Lower leg skin (tissue), 4 donors: ENCODE results near the gene PIF1. TPM values are rescaled to one million over a fixed set of nuclear protein-coding genes. Genes with fewer than 3 reads are reported as not detected.
A peak's percentile ranks its signal among the peaks of the same experiment; 100 is the strongest.

ENCODE experiments used
- DNase-seq, 2 donors: peaks; one replicate each; pipeline ENCODE4 v3.0.0-alpha.2; 2019; ENCODE audit warnings: low spot score in 2 of 2
- H3K4me3 ChIP-seq: fragments of 200-600 bp; sonication (generic); 2 replicates; pipeline ENCODE4 v1.5.1; 2017; ENCODE audit warnings: mild to moderate bottlenecking, low read depth; ENCODE audit not compliant: poor library complexity, severe bottlenecking
- POLR2A ChIP-seq, 2 donors: fragments of 450-650 bp; IDR thresholded peaks; one replicate each; pipeline ENCODE4 v1.6.1; 2016 to 2017; ENCODE audit warnings: antibody characterized with exemption in 2 of 2, mild to moderate bottlenecking in 1 of 2, moderate library complexity in 1 of 2
- WGBS, 2 donors: methylation state at CpG; one replicate each; pipeline ENCODE4 v1.1.5; 2018; 5-methylcytosine and 5-hydroxymethylcytosine counted together
- intact Hi-C: fragments of 100-400 bp; cut with DNase I; formaldehyde crosslinking; loops from one replicate; pipeline ENCODE4 v1.15.0; 2023; ENCODE audit warnings: low total_unique reads
- total RNA-seq, 4 donors: library from RNA; depleted of rRNA; stranded (reverse); fragments of >200 nt; gene quantifications; one replicate each; pipeline ENCODE4 v1.1.0, GENCODE V29; 2016
- TF ChIP-seq, protein P1 (sequence below), 3 donors: fragments of 450-650 bp; IDR thresholded peaks; one replicate each; pipeline ENCODE4 v1.5.1; 2016; ENCODE audit warnings: antibody characterized with exemption in 3 of 3, mild to moderate bottlenecking in 3 of 3, moderate library complexity in 2 of 3

PIF1 gene
- total RNA-seq, 4 donors from 2014 or later, result 0.25 to 2.5 (median 1.7) TPM

DNA sequence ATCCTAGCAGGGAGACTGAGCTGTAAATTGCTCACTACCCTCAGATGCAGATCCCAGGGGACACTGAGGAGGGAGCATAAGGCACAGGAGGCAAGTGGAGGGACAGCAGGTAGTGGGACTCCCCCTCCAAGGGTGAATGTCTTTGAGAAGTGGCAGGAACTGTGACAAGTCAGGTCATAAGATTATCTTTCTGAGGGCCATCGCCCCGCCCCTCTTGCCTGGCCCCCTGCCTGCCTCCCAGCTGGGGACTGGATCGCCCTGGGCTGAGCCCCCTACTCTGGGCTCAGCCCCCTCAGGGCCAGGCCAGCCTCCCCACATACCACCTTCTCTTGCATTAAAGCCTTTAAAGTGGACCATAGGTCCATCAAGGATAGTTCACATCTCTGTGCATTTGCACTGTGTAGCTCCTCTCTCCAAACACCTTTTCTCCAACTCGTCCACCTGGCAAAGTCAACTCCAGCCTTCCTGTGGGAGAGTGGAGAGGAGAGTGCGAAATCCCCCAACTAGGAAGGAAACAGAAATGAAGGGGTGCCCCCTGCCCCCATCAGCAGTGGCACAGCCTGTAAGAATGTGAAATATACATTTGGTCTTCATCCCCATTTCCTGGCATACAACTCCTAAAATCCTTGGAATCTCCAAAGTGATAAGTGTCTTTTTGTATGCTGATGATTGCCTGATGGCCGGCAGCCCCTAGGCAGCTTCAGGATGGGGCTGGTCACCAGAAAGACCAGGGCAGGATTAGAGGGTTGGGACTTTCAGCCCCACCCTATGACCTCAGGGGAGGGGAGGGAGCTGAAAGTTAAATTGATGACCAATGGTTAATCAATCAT, 14.7 kb downstream of the PIF1 start:
- intact Hi-C loops, result no loop called here
- H3K4me3 ChIP-seq, result no peak overlapping the region
- 71 to 77% methylated on average over 6 of the region's 6 CpGs for WGBS, 2 donors
- no peak for DNase-seq
- TF ChIP-seq, protein P1, sequence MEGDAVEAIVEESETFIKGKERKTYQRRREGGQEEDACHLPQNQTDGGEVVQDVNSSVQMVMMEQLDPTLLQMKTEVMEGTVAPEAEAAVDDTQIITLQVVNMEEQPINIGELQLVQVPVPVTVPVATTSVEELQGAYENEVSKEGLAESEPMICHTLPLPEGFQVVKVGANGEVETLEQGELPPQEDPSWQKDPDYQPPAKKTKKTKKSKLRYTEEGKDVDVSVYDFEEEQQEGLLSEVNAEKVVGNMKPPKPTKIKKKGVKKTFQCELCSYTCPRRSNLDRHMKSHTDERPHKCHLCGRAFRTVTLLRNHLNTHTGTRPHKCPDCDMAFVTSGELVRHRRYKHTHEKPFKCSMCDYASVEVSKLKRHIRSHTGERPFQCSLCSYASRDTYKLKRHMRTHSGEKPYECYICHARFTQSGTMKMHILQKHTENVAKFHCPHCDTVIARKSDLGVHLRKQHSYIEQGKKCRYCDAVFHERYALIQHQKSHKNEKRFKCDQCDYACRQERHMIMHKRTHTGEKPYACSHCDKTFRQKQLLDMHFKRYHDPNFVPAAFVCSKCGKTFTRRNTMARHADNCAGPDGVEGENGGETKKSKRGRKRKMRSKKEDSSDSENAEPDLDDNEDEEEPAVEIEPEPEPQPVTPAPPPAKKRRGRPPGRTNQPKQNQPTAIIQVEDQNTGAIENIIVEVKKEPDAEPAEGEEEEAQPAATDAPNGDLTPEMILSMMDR (IDR thresholded peaks at IDR 0.05), result no peak
- no peak for TF ChIP-seq POLR2A (IDR thresholded peaks at IDR 0.05)

DNA sequence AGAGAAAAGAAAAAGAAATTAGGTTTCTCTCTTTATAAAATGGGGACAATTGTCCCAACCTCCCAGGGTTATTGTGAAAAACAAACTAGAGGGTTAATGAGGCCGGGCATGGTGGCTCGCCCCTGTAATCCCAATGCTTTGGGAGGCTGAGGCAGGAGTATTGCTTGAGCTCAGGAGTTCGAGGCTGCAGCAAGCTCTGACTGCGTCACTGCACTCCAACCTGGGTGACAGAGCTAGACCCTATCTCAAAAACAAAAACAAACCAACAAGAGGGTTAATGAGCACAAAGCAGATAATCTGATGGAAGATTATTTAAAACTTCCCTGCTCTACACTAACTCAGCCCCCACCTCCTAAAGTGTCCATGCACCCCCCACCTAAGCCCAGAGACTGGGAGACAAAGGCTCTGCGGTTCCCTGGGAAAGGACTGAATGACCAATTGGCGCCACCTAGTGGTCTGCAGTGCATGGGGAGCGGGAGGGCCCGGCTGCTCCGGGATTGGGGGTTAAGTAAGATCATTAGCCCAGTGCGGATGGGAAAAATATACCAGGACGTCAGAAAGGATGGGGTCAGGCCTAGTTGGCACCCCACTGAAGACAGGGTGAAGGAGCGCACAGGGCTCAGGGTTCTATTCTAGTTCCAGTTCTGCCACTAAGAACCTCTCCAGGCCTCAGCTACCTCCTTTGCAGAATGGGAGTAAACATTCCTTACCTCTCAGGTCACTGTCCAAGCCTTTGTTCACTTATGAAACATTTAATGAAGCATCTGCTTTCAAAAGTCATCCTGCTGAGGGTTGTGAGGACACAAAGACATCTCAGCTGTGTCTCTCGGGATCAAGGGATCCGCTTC, 15.6 kb downstream of the PIF1 start:
- intact Hi-C loops, result no loop called here
- no peak overlapping the region for H3K4me3 ChIP-seq
- TF ChIP-seq POLR2A (IDR thresholded peaks at IDR 0.05), result no peak
- TF ChIP-seq, protein P1 (IDR thresholded peaks at IDR 0.05), result no peak
- DNase-seq, result peak; percentile 68 to 95
- 30 to 34% methylated on average over 14 of the region's 14 CpGs for WGBS, 2 donors

GRCh38 chr15:64808785-64809453, 16.5 kb downstream of the PIF1 start:
- DNase-seq, result no peak
- no peak overlapping the region for H3K4me3 ChIP-seq
- WGBS, 2 donors, result 73 to 75% methylated on average over 10 of the region's 10 CpGs
- intact Hi-C loops, result loop anchor here (1.0 kb wide), 1 partner anchor 77 kb away; no protein-coding TSS in a partner anchor
- TF ChIP-seq, protein P1 (IDR thresholded peaks at IDR 0.05), result no peak
- TF ChIP-seq POLR2A (IDR thresholded peaks at IDR 0.05), result no peak

DNA sequence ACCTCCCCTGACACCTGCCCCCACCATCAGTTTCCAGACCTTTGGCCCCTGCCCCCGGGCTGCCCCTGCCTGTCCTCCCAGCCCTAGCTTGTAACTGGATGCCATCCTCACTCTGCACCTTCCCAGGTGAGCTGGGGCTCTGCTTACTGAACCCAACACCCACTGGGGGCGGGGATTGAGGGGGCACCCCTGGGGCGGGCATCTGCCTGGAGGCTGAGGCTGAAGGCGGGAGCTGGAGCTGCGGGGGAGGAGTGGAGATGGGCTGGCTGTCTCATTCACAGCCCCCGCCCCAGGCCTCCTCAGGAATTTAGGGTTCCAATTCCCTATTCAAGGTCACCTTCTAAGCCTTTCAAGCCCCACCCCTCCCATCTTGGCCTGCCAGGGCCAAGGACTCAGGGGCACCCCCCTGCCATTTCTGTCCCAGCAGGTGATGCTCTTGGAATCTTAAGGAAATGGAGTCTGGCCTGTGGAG, 17.7 kb downstream of the PIF1 start:
- DNase-seq, result no peak
- WGBS, 2 donors, result 76 to 82% methylated on average over 5 to 6 of the region's 6 CpGs
- H3K4me3 ChIP-seq, result no peak overlapping the region
- TF ChIP-seq POLR2A (IDR thresholded peaks at IDR 0.05), result no peak
- intact Hi-C loops, result loop anchor here (1.0 kb wide), 1 partner anchor 75 kb away; no protein-coding TSS in a partner anchor

GRCh38 chr15:64807051-64807749, 18.2 kb downstream of the PIF1 start:
- DNase-seq, result no peak
- H3K4me3 ChIP-seq, result no peak overlapping the region
- intact Hi-C loops, result no loop called here
- TF ChIP-seq POLR2A (IDR thresholded peaks at IDR 0.05), result no peak
- TF ChIP-seq, protein P1 (IDR thresholded peaks at IDR 0.05), result no peak
- 78 to 85% methylated on average over 13 of the region's 13 CpGs for WGBS, 2 donors
